Smooth muscle cell (in vitro differentiated cells): ENCODE measurements around the gene CPT1B. TPM values are rescaled to one million over a fixed set of nuclear protein-coding genes. Genes with fewer than 3 reads are reported as not detected.

ENCODE experiments used
- DNase-seq: peaks from one replicate; lab custom pipeline; 2025; ENCODE audit not compliant: unreplicated experiment; lab: John Stamatoyannopoulos, UW
- H2AFZ ChIP-seq: fragments of 200-600 bp; sonication (generic); 2 replicates; pipeline ENCODE4 v1.6.0; 2016; ENCODE audit warnings: antibody characterized with exemption, low read depth, mild to moderate bottlenecking
- H3F3A ChIP-seq: fragments of 200-600 bp; sonication (generic); 2 replicates; pipeline ENCODE4 v1.6.0; 2017; ENCODE audit warnings: antibody characterized with exemption, low read depth
- H3K27ac ChIP-seq: fragments of 200-600 bp; sonication (generic); 2 replicates; pipeline ENCODE4 v1.5.1; 2016; ENCODE audit warnings: low read depth, mild to moderate bottlenecking
- H3K27me3 ChIP-seq: fragments of 200-600 bp; sonication (generic); 2 replicates; pipeline ENCODE4 v1.6.1; 2016; ENCODE audit warnings: low read depth, mild to moderate bottlenecking
- H3K36me3 ChIP-seq: fragments of 200-600 bp; sonication (generic); 2 replicates; pipeline ENCODE4 v1.5.1; 2016; ENCODE audit warnings: low read depth
- H3K4me1 ChIP-seq: fragments of 200-600 bp; sonication (generic); 2 replicates; pipeline ENCODE4 v1.5.1; 2016; ENCODE audit warnings: low read depth
- H3K4me2 ChIP-seq: fragments of 200-600 bp; sonication (generic); 2 replicates; pipeline ENCODE4 v1.6.0; 2016; ENCODE audit warnings: mild to moderate bottlenecking
- H3K4me3 ChIP-seq: fragments of 200-600 bp; sonication (generic); 2 replicates; pipeline ENCODE4 v1.5.1; 2016; ENCODE audit warnings: mild to moderate bottlenecking
- H3K79me2 ChIP-seq: fragments of 200-600 bp; sonication (generic); 2 replicates; pipeline ENCODE4 v1.6.0; 2016; ENCODE audit warnings: low read depth, mild to moderate bottlenecking
- H3K9ac ChIP-seq: fragments of 200-600 bp; sonication (generic); 2 replicates; pipeline ENCODE4 v1.6.0; 2016; ENCODE audit warnings: low read depth
- H3K9me3 ChIP-seq: fragments of 200-600 bp; sonication (generic); replicated peaks from 2 replicates; pipeline ENCODE4 v1.5.1; 2016; ENCODE audit warnings: low read depth
- H4K20me1 ChIP-seq: fragments of 200-600 bp; sonication (generic); 2 replicates; pipeline ENCODE4 v1.6.0; 2016; ENCODE audit warnings: low read depth
- WGBS: methylation state at CpG from one replicate; pipeline ENCODE4 v1.1.7; 2016; ENCODE audit warnings: low lambda C conversion rate; 5-methylcytosine and 5-hydroxymethylcytosine counted together
- polyA plus RNA-seq: library from polyadenylated mRNA; unstranded; fragments of >200 nt; fragmentation: Nextera tagmentation; extraction: Ambion mirVana; gene quantifications from 2 replicates; pipeline ENCODE4 v1.2.1, GENCODE V29; 2016
- total RNA-seq: library from RNA; depleted of rRNA; stranded (reverse); fragments of >200 nt; gene quantifications from 2 replicates; pipeline ENCODE4 v1.2.3, GENCODE V29; 2014
- TF ChIP-seq, protein P1 (sequence below): fragments of 200-600 bp; sonication (generic); IDR thresholded peaks from 2 replicates; pipeline ENCODE4 v1.5.1; 2017; ENCODE audit warnings: borderline replicate concordance, mild to moderate bottlenecking, antibody characterized with exemption; ENCODE audit not compliant: insufficient read depth, poor library complexity, severe bottlenecking

Gene CPT1B
- total and polyA plus RNA-seq, 2 experiments from 2014 or later, result 19.3 to 20.7 TPM

DNA sequence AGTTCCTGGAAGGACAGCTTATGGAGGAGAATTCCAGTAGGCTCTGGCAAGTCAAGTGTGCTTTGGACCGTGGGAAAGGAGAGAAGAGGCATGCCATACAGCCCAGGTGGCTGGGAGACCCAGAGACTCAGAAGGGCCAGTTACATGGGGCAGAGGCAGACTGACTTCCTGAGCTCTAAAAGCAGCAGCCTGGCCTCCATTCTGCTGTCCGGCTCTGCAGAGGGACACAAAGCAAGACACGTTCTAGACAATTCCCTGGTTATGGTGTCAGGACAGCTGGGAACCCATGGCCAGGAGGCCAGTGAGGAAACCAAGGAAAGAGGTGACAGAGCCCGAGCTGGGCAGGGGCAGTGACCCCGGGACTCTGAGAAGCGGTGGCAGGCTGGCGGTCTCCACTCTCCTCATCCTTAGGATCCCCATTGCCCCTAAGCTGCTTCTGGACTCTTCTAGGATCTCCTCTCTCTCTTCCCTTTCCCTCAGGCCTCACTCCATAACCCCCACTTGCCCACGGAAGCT, 2.7 kb downstream of the CPT1B start:
- 96% methylated on average over 8 of the region's 8 CpGs for WGBS

DNA sequence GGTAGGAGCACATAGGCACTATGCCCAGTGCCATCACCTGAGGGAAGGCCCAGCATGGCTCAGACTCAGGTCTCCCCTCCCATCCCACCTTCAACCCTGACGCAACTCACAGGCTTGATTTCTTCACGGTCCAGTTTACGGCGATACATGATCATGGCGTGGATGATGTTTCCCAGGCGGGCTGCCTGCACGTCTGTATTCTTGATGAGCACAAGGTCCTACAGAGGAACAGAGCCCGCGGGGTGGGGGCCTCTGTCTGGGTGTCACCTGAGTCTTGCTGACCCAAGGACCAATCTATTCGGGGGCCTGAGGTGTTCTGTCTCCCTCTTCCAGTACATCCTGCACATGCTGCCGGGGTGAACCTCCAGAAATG, 3.9 kb downstream of the CPT1B start:
- no peaks in the 10 kb centered on the region for H3K9me3 ChIP-seq
- no peaks in the 10 kb centered on the region for H3K36me3 ChIP-seq
- no peak overlapping the region for H2AFZ ChIP-seq
- no peak for DNase-seq
- no peak overlapping the region for H3K9ac ChIP-seq
- WGBS, result 98% methylated on average over 11 of the region's 11 CpGs
- H3K27ac ChIP-seq, result no peak overlapping the region
- H3K4me1 ChIP-seq, result no peaks in the 10 kb centered on the region
- TF ChIP-seq, protein P1, sequence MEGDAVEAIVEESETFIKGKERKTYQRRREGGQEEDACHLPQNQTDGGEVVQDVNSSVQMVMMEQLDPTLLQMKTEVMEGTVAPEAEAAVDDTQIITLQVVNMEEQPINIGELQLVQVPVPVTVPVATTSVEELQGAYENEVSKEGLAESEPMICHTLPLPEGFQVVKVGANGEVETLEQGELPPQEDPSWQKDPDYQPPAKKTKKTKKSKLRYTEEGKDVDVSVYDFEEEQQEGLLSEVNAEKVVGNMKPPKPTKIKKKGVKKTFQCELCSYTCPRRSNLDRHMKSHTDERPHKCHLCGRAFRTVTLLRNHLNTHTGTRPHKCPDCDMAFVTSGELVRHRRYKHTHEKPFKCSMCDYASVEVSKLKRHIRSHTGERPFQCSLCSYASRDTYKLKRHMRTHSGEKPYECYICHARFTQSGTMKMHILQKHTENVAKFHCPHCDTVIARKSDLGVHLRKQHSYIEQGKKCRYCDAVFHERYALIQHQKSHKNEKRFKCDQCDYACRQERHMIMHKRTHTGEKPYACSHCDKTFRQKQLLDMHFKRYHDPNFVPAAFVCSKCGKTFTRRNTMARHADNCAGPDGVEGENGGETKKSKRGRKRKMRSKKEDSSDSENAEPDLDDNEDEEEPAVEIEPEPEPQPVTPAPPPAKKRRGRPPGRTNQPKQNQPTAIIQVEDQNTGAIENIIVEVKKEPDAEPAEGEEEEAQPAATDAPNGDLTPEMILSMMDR, result no peak
- no peaks in the 10 kb centered on the region for H3K79me2 ChIP-seq
- no peaks in the 10 kb centered on the region for H3K27me3 ChIP-seq
- H3K4me3 ChIP-seq, result no peak overlapping the region
- no peaks in the 10 kb centered on the region for H4K20me1 ChIP-seq
- no peaks in the 10 kb centered on the region for H3F3A ChIP-seq
- H3K4me2 ChIP-seq, result no peak overlapping the region

More for the DNA sequence above, 2.7 kb downstream of the CPT1B start:
- H2AFZ ChIP-seq, result no peak overlapping the region
- no peak overlapping the region for H3K27ac ChIP-seq
- no peak overlapping the region for H3K4me2 ChIP-seq
- no peak overlapping the region for H3K4me3 ChIP-seq
- no peaks in the 10 kb centered on the region for H3F3A ChIP-seq
- no peak overlapping the region for H3K9ac ChIP-seq
- no peaks in the 10 kb centered on the region for H3K79me2 ChIP-seq
- TF ChIP-seq, protein P1, result no peak
- H3K36me3 ChIP-seq, result no peaks in the 10 kb centered on the region
- H4K20me1 ChIP-seq, result no peaks in the 10 kb centered on the region
- H3K27me3 ChIP-seq, result no peaks in the 10 kb centered on the region
- DNase-seq, result no peak
- no peaks in the 10 kb centered on the region for H3K4me1 ChIP-seq
- H3K9me3 ChIP-seq, result no peaks in the 10 kb centered on the region

DNA sequence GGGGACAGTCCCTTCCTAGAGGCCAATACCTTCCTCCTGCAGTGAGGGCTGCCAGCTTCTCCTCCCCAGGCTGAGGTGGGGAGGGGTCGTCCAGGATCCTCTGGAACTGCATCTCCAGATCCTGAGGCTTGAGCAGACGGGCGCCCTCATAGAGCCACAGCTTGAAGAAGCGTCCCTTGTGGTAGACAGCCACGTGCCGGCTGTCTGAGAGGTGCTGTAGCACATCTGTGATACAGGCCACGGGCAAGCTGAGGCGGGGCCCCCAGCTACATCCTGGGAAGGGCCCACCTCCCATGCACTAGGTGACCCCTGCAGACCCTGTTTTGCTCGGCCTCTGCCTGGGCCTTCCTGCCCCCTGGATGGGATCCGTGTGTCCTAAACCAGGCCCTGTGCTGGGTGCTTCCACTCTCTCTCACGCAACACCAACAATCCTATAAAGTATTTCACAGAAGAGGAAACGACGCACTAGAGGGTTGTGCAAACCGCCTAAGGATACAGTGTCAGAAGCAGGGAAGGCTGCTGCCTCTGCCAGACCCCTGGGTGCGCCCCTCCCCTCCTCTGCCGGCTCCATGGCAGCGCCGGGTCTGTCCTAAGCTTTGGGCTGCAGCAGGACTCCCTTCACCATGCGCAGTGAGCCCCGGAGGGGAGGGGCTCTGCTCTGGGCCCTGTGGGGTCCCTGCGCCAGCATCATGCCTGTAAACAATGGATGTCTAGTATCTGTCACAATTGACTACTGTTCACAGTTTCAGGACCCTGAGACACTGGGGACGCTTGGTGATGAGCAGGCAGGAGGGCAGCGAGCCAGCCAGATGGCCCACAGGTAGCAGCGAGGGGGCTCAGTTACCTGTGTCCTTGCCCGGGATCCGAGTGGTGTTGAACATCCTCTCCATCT, 4.5 kb downstream of the CPT1B start:
- Histone ChIP-seq H3K4me1 (no peaks in the 10 kb centered on the region), H2AFZ (no peak overlapping the region), H3F3A (no peaks in the 10 kb centered on the region), H4K20me1 (no peaks in the 10 kb centered on the region), H3K79me2 (no peaks in the 10 kb centered on the region), H3K27me3 (no peaks in the 10 kb centered on the region), H3K4me2 (no peak overlapping the region), H3K9me3 (no peaks in the 10 kb centered on the region), H3K4me3 (no peak overlapping the region), H3K9ac (no peak overlapping the region), H3K27ac (no peak overlapping the region), H3K36me3 (peaks cover under 1% of the 10 kb centered on the region)
- TF ChIP-seq, protein P1, result no peak
- WGBS, result 98% methylated on average over 26 of the region's 26 CpGs
- DNase-seq, result no peak

DNA sequence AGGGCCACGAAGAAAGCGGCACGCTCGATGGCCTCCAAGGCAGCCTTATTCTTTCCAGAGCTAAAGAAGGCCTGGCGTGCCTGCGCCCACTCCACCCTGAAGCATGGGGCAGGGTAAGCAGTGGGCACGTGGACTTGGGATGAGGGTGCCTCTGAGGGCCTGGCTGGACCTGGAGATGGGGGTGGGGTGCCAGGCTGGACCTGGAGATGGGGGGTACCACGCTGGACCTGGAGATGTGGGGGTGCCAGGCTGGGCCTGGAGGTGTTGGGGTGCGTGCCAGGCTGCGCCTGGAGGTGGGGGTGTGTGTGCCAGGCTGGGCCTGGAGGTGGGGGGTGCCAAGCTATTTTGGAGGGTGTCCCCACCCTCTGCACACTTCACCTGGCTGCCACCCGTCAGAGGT, 5.3 kb downstream of the CPT1B start:
- TF ChIP-seq, protein P1, result no peak
- Histone ChIP-seq H3K79me2 (no peaks in the 10 kb centered on the region), H3K4me2 (no peak overlapping the region), H3K9ac (no peak overlapping the region), H3K4me1 (no peaks in the 10 kb centered on the region), H3F3A (no peaks in the 10 kb centered on the region), H3K4me3 (no peak overlapping the region), H3K27ac (no peak overlapping the region), H3K9me3 (no peaks in the 10 kb centered on the region), H3K36me3 (peaks cover 3% of the 10 kb centered on the region), H4K20me1 (no peaks in the 10 kb centered on the region), H3K27me3 (no peaks in the 10 kb centered on the region), H2AFZ (no peak overlapping the region)
- DNase-seq, result no peak
- 94% methylated on average over 11 of the region's 11 CpGs for WGBS
